ENCODE data around the gene FUZ.
A peak's percentile ranks its signal among the peaks of the same experiment; 100 is the strongest.

Gene FUZ

GRCh38 chr19:49805822-49806619 is 7.1 kb downstream of the FUZ start:
- no peak for DNase-seq (ENCODE audit: low read depth)

DNA sequence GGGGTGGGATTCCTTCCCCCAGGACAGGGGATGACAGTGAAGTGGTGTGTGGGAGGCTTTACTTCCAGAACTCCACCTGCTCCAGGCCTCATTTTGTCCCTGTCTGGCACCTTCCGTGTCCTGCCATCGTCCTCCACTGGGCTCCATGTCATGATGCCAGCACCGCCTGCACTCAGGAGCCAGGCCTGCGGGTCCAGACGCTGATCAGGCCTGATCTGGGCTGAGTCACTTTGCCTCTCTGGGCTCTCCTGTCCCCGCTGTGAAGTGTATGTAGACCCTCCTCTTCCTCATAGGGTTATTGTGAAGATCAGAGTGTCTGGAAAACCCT is 9.6 kb downstream of the FUZ start:
- no peak for DNase-seq (ENCODE audit: low read depth)

DNA sequence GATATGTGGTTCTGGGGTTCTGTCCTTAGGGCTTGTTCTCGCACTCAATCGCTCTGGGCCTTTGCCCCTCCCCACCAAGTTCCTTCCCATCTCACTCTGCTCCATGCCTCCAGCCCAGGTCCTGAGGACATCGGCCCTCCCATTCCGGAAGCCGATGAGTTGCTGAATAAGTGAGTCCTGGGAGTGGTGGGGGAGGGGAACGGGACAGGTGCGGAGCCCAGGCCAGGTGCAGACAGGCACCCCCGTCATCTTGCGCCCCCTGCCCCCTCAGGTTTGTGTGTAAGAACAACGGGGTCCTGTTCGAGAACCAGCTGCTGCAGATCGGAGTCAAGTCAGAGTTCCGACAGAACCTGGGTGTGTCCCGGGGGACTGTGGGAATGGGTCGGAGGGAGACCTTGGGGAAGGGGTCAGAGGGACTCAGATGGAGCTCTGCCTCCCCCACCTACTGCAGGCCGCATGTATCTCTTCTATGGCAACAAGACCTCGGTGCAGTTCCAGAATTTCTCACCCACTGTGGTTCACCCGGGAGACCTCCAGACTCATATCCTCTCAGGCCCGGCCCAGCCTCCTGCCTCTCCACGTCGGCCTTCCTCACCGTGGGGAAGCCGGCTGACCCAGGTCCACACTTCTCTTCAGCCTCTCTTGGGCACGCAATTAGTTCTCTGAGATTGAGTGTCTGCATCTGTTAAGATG is 10.1 kb downstream of the FUZ start:
- no peak for DNase-seq (ENCODE audit: low read depth)

DNA sequence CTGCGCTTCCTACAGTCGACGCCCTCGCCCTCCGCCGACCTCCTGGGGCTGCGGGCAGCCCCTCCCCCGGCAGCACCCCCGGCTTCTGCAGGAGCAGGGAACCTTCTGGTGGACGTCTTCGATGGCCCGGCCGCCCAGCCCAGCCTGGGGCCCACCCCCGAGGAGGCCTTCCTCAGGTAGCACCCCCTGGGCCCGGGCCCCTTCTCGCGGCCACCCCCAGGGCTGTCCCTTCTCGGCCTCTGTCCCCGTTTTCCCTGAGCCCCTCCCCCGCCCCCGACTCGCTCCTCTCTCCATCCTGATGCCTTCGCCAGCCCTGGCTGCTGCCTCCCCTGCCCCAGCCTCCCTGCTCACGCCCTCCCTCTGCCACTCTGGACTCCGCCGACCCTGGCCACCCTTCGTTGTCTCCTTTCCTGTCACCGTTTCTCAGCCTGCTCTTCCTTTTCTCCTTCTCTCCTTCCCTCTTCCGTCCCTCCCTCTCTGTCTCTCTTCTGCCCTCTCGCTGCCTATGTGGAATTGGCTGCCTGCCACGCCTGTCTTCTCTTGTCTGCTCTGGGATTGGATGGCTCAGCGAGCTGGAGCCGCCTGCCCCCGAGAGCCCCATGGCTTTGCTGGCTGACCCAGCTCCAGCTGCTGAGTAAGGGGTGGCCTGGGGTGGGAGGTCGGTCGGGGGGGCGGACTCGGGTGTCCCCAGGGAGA is 11.0 kb downstream of the FUZ start:
- peak; percentile 79 for DNase-seq (ENCODE audit: low read depth)

DNA sequence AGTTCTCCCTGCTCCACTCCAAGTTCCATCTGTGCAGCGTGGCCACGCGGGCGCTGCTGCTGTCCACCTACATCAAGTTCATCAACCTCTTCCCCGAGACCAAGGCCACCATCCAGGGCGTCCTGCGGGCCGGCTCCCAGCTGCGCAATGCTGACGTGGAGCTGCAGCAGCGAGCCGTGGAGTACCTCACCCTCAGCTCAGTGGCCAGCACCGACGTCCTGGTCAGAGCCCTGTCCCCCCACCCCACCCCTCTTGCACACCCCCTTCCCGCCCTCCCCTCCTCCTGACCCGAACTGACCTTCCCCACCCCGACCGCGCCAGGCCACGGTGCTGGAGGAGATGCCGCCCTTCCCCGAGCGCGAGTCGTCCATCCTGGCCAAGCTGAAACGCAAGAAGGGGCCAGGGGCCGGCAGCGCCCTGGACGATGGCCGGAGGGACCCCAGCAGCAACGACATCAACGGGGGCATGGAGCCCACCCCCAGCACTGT is 11.6 kb downstream of the FUZ start:
- no peak for DNase-seq (ENCODE audit: low read depth)

DNA sequence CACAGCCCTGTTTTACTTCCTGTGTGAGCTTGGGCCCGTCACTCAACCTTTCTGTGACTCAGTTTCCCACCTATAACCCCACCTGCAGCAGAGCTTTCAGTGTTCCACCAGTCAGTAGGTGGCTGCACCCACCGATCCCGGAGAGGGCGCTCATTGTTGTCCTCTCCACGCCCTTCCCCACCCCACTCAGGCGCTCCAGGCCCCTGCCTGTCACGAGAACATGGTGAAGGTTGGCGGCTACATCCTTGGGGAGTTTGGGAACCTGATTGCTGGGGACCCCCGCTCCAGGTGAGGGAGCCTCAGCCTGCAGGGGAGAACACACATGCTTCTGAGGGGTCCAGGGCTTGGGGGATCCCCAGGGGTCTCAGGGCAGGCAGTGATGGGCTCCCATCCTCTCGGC is 12.3 kb downstream of the FUZ start:
- DNase-seq (ENCODE audit: low read depth), result no peak

GRCh38 chr19:49799798-49800376 is 13.2 kb downstream of the FUZ start:
- DNase-seq (ENCODE audit: low read depth), result no peak

- no peak for DNase-seq (ENCODE audit: low read depth)
Observed at GRCh38 chr19:49799271-49799797, 13.8 kb downstream of the FUZ start.

DNA sequence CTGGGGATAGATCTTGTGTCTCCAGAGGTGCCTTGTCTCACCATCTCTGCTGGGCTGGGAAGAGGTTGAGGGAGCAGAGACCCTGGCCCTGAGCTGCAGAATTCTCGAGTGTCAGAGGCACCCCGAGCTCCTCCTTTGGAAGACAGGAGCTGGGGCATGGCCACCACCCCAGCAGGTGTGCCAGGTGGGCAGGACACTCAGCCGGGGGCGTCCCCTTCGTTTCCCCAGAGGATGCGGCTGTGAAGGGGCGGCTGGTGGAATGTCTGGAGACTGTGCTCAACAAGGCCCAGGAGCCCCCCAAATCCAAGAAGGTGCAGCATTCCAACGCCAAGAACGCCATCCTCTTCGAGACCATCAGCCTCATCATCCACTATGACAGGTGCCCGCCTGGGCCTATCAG is 14.5 kb downstream of the FUZ start:
- DNase-seq (ENCODE audit: low read depth), result no peak

DNA sequence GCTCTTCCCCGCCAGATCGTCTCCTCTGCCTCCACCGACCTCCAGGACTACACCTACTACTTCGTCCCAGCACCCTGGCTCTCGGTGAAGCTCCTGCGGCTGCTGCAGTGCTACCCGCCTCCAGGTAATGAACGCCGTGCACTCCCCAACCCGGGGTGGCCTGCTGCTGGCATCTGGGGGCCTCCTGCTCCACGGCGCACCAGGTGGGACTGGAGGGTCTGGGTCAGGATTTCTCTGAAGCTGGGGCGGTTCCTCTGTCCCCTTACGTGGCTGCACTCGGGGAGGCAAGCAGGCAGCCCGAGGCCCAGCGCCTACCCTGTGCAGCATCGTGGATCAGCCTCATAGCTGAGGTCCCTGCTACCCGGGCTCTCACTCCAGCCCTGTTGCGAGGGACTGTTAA is 17.5 kb downstream of the FUZ start:
- no peak for DNase-seq (ENCODE audit: low read depth)

GRCh38 chr19:49793561-49793840 is 19.6 kb downstream of the FUZ start:
- DNase-seq (ENCODE audit: low read depth), result no peak

DNA sequence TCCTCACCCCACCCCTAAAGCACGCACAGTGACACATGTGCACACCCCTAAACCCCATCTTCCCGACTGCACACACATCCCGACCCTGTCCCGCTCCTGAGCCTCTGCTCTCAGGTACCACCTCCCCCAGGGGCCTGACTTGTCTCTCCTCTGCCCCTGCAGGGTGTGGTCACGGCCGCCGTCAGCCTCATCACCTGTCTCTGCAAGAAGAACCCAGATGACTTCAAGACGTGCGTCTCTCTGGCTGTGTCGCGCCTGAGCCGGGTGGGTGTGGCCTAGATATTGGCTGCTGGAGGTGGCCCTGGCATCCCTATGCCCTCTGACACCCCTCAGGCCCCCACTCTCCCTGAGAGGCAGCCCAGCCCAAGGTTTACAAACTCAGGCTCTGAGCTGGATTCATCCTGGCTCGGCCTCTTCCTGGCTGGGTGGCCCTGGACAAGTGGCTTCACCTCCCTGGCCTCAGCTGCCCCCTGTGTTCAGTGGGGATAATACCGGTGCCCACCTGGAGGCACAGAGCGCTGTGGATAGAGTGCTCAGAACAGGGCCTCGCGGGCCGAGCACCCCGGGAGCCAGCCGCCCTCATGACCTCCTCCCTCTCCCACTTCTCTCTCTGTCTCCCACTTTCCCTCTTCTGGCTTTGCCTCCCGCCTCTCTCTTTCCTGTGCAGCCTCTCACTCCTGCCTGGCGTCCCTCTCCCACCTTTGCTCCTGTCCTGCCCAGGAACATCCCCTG is 20.1 kb downstream of the FUZ start:
- DNase-seq (ENCODE audit: low read depth), result no peak

DNA sequence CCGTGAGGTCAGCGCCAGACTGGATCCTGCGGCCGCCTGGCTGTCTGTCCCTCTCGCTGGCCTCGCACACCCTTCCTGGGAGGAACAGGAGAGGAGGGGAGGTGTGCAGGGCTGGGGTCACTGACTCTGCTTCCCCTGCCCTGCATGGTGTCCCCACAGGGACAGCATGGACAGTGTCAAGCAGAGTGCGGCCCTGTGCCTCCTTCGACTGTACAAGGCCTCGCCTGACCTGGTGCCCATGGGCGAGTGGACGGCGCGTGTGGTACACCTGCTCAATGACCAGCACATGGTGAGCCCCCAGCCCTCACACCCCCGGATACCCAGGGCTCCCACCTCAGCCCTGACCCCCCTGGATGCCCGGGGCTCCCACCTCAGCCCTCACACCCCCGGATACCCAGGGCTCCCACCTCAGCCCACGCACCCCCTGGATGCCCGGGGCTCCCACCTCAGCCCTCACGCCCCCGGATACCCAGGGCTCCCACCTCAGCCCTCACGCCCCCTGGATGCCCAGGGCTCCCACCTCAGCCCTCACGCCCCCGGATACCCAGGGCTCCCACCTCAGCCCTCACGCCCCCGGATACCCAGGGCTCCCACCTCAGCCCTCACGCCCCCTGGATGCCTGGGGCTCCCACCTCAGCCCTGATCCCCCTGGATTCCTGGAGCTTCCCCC is 21.2 kb downstream of the FUZ start:
- DNase-seq (ENCODE audit: low read depth), result no peak

DNA sequence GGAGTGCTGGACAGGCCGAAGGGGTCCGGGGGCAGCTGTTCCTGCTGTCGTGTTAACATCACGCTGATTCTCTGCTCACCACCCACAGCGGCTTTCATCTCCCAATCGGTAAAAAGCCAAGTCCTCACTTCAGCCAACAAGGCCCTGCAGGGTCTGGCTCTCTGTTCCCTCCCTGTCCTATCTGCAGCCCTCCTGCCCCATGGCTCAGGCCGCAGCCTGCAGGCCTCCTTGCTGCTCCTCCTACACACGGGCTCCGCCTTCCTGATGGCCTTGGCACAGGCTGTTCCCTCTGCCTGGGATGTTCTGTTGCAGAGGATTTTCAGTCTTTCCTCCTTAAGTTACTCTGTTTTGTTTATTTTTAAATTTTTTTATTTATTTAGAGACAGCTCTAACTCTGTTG is 22.2 kb downstream of the FUZ start:
- DNase-seq (ENCODE audit: low read depth), result no peak

GRCh38 chr19:49788857-49789256 is 24.2 kb downstream of the FUZ start:
- DNase-seq (ENCODE audit: low read depth), result no peak

DNA sequence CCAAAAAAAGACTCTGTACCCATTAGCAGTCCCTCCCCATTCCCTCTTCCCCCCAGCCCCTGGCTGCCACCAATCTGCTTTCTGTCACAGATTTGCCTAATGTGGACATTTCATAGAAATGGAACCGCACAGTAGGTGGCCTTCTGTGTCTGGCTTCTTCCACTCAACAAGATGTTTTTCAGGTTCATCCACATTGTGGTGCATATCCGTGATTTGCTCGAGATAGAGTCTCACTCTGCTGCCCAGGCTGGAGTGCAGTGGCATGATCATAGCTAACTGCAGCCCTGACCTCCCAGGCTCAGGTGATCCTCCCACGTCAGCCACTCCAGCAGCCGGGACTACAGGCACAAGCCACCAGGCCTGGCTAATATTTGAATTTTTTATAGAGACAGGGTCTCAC is 25.3 kb downstream of the FUZ start:
- DNase-seq (ENCODE audit: low read depth), result no peak

DNA sequence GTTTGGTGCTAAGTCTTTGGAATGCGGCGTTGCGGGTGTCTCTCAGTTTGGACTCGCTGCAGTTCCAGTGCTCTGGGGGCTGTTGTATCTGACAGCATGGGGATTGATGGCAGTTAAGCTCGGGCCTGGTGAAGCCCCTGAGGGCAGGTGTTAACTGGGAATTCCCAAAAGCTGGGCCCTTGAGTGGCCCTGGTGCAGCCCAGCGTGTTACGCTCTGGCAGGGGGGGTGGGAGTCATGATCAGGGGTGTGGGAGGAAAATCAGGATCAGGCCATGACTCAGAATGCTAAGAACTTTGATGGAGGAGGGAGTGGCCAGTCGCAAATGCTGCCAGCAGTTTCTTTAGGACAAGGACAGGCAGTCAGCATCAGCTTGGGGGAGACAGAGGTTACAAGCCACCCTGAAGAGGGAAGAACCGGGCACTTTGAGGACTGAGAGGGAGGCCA is 26.7 kb downstream of the FUZ start:
- peak; percentile 26 for DNase-seq (ENCODE audit: low read depth)

DNA sequence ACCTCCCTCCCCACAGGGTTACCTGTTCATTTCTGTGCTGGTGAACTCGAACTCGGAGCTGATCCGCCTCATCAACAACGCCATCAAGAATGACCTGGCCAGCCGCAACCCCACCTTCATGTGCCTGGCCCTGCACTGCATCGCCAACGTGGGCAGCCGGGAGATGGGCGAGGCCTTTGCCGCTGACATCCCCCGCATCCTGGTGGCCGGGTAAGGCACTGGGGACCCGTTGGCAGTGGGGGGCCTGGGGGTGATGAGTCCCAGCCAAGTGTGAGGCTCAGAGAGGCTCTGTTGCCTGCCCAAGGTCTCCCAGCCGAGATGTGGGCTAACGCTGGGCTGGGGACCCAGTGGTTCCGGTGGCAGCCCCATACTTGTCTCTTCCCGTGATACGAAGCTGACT is 30.6 kb downstream of the FUZ start:
- DNase-seq (ENCODE audit: low read depth), result no peak

DNA sequence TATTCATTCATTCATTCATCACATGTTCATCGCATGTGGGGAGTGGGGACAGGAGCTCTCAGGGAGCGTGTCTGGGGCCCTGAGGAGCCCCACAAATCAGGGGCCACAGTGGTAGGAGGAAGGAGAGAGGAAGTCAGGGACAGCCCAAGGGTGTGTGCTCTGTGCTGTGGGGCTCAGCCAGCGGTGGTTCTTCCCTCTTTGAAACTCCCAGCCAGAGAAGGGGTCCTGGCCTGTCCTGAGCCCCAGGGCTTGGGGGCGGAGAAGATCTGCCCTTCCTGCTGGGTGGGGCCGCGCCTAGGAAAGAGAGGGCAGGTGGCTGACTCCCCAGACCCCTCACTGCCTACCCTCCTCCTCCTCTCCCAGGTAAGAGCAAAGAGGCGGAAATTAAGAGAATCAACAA is 31.7 kb downstream of the FUZ start:
- no peak for DNase-seq (ENCODE audit: low read depth)

DNA sequence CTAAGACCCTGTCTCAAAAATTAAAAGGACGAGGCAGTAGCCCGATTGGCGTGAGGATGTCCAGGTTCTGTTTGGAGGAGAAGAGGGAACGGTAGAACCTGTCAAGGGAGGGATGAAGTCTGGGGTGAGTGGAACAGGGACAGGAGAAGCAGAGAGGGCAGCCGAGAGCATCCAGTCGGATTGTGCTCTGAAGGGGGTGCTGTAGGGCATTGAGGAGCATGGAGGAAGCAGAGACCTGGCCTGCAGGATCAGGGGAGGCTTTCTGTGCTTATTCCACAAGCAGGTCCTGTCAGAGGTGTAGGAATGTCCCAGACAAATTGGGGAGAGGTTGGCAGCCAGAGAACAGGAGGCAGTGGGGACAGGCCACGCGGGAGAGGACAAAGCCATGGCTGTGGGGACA is 32.2 kb downstream of the FUZ start:
- no peak for DNase-seq (ENCODE audit: low read depth)

DNA sequence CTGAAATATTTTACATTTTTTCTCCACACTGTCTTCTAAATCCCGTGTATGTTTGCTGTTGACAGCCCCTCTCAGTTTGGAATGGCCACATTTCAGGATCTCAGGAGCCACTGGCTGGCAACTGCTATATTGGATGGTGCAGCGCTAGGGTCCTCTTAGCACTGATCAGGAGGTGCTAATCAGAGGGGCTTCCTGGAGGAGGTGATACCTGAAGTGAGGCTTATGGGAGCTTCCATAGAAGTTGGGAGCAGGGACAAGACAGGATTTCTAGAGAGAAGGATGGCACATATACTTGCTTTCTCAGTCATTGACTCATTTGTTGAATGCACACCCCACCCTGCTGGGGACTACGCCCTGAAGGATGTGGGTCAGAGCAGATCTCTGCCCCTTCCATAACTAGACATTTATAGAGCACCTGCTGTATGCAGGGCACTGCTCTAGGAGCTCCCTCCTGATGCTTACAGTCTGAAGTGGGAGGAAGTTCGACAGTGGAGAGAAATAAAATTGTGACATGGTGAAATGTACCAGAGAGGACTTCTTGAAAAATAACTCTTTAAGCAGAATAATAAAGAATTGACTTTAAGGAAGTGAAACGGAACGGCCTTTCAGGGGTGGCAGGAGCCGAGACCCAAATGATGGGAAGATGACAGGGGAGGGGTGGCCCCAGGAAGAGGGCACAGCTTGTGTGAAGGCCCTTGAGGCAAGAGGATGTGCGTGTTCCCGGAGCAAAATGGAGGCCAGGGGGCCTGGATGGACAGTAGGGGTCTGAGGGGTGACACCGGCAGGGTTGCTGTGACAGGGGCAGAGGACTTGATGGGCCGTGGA is 33.1 kb downstream of the FUZ start:
- DNase-seq (ENCODE audit: low read depth), result no peak

All from fibroblast of the conjunctiva (primary cell).